WTC11 (cell line): ENCODE data around the gene IDE.

ENCODE experiments used
- CBFB ChIP-seq: sonication (generic); formaldehyde crosslinking; IDR thresholded peaks from 2 replicates; pipeline ENCODE4 v1.8.1; 2022; ENCODE audit warnings: mild to moderate bottlenecking, low read depth, missing genetic modification reagents
- NR1H2 ChIP-seq: sonication (generic); formaldehyde crosslinking; IDR thresholded peaks from 2 replicates; pipeline ENCODE4 v1.9.0; 2021; ENCODE audit warnings: mild to moderate bottlenecking, moderate library complexity, missing genetic modification reagents
- SP1 ChIP-seq: sonication (generic); formaldehyde crosslinking; conservative IDR thresholded peaks from 2 replicates; pipeline ENCODE4 v1.8.1; 2022; ENCODE audit warnings: missing genetic modification reagents
- TEAD4 ChIP-seq: sonication (generic); formaldehyde crosslinking; IDR thresholded peaks from 2 replicates; pipeline ENCODE4 v1.8.0; 2022; ENCODE audit warnings: mild to moderate bottlenecking, missing genetic modification reagents
- ZNF121 ChIP-seq: sonication (generic); formaldehyde crosslinking; IDR thresholded peaks from 2 replicates; pipeline ENCODE4 v1.8.0; 2023; ENCODE audit warnings: missing genetic modification reagents
- TF ChIP-seq, protein P1 (sequence below): fragments of 200-600 bp; IDR thresholded peaks from 2 replicates; pipeline ENCODE4 v1.8.0; 2022; ENCODE audit warnings: antibody characterized with exemption
- TF ChIP-seq, protein P2 (sequence below): sonication (generic); formaldehyde crosslinking; IDR thresholded peaks from 2 replicates; pipeline ENCODE4 v1.8.1; 2022; ENCODE audit warnings: mild to moderate bottlenecking, missing genetic modification reagents, moderate library complexity, borderline replicate concordance

DNA sequence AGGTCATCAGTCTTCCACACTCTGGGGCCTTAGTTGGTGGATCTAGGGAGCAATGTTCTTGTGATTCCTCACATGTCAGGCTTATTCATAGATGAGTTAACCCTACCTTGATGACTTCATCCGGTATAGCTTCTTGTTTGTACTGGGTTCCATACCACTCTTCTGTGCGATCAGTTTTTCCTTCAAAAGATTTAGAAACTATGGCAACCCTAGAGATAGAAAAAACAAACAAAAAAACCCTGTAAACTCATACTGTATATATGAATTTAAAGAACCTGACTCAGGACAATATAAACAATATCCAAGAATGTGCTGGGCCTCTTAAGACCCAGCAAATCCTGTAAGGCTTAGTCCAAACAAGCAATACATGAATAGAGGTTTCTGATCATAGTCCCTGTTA lies 83.5 kb downstream of the IDE start:
- TF ChIP-seq, protein P1, sequence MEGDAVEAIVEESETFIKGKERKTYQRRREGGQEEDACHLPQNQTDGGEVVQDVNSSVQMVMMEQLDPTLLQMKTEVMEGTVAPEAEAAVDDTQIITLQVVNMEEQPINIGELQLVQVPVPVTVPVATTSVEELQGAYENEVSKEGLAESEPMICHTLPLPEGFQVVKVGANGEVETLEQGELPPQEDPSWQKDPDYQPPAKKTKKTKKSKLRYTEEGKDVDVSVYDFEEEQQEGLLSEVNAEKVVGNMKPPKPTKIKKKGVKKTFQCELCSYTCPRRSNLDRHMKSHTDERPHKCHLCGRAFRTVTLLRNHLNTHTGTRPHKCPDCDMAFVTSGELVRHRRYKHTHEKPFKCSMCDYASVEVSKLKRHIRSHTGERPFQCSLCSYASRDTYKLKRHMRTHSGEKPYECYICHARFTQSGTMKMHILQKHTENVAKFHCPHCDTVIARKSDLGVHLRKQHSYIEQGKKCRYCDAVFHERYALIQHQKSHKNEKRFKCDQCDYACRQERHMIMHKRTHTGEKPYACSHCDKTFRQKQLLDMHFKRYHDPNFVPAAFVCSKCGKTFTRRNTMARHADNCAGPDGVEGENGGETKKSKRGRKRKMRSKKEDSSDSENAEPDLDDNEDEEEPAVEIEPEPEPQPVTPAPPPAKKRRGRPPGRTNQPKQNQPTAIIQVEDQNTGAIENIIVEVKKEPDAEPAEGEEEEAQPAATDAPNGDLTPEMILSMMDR: no peak
- TF ChIP-seq TEAD4 (no peak), CBFB (CRISPR knock-in tag) (no peak), NR1H2 (CRISPR knock-in tag) (no peak), SP1 (no peak), ZNF121 (CRISPR knock-in tag) (no peak)
- TF ChIP-seq, protein P2, sequence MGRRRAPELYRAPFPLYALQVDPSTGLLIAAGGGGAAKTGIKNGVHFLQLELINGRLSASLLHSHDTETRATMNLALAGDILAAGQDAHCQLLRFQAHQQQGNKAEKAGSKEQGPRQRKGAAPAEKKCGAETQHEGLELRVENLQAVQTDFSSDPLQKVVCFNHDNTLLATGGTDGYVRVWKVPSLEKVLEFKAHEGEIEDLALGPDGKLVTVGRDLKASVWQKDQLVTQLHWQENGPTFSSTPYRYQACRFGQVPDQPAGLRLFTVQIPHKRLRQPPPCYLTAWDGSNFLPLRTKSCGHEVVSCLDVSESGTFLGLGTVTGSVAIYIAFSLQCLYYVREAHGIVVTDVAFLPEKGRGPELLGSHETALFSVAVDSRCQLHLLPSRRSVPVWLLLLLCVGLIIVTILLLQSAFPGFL (CRISPR knock-in tag): no peak
